Measurements from ENCODE around the gene LIX1.

DNA sequence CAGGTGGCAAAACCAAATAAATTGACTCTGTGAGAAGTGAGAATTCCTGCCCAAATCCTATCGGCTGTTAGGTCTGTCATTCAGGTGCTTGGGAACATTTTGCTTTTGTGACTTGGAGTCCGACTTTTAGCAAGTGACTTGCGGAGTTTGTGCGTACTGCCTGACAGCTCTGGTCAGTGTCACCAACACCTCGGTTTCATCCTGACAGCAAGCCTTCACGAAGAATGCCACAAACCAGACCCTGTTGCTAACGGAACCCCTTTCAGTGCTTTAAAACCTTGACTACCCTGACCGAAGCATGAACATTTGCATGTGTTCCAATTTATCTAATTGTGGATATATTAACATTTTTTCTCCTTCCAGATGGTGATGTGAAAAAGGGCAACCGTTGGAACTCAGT, 26.5 kb downstream of the LIX1 start:
- TF ChIP-seq EP300 (IDR thresholded peaks at IDR 0.05), result no peak
- TF ChIP-seq POLR2AphosphoS5 (IDR thresholded peaks at IDR 0.05), result no peak
- TF ChIP-seq, protein P1, sequence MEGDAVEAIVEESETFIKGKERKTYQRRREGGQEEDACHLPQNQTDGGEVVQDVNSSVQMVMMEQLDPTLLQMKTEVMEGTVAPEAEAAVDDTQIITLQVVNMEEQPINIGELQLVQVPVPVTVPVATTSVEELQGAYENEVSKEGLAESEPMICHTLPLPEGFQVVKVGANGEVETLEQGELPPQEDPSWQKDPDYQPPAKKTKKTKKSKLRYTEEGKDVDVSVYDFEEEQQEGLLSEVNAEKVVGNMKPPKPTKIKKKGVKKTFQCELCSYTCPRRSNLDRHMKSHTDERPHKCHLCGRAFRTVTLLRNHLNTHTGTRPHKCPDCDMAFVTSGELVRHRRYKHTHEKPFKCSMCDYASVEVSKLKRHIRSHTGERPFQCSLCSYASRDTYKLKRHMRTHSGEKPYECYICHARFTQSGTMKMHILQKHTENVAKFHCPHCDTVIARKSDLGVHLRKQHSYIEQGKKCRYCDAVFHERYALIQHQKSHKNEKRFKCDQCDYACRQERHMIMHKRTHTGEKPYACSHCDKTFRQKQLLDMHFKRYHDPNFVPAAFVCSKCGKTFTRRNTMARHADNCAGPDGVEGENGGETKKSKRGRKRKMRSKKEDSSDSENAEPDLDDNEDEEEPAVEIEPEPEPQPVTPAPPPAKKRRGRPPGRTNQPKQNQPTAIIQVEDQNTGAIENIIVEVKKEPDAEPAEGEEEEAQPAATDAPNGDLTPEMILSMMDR (IDR thresholded peaks at IDR 0.05), result no peak
- no peak for TF ChIP-seq POLR2A (IDR thresholded peaks at IDR 0.05)
